RCC 7860 (cell line): ENCODE measurements around the gene RRP1.

Source experiments
- DNase-seq: peaks from one replicate; pipeline ENCODE4 v3.0.0-alpha.2; 2015; ENCODE audit warnings: low spot score
- FAIRE-seq: peaks from 2 replicates; lab custom pipeline; 2012; peaks lifted over from hg19 to GRCh38; lab: Jason Lieb, UNC

The RRP1 gene

GRCh38 chr21:43800124-43800523, 10.7 kb downstream of the RRP1 start:
- FAIRE-seq (no peak), DNase-seq (no peak)

GRCh38 chr21:43800566-43800965, 11.2 kb downstream of the RRP1 start:
- FAIRE-seq (no peak), DNase-seq (no peak)

GRCh38 chr21:43801006-43801783, 11.8 kb downstream of the RRP1 start:
- DNase-seq (no peak), FAIRE-seq (no peak)

GRCh38 chr21:43802713-43803313, 13.4 kb downstream of the RRP1 start:
- DNase-seq, result no peak
- no peak for FAIRE-seq

GRCh38 chr21:43803558-43804300, 14.4 kb downstream of the RRP1 start:
- DNase-seq, result no peak
- no peak for FAIRE-seq

GRCh38 chr21:43805275-43805800, 16.0 kb downstream of the RRP1 start:
- no peak for FAIRE-seq
- no peak for DNase-seq

GRCh38 chr21:43806017-43806710, 16.8 kb downstream of the RRP1 start:
- FAIRE-seq, result no peak

GRCh38 chr21:43808367-43808766, 19.0 kb downstream of the RRP1 start:
- FAIRE-seq (no peak), DNase-seq (no peak)

More at GRCh38 chr21:43806017-43806710, 16.8 kb downstream of the RRP1 start:
- DNase-seq, result no peak

- DNase-seq, result no peak
These were observed 19.5 kb downstream of the RRP1 start for GRCh38 chr21:43808832-43809251.

GRCh38 chr21:43809346-43809799, 20.0 kb downstream of the RRP1 start:
- FAIRE-seq (no peak), DNase-seq (no peak)

More at GRCh38 chr21:43808832-43809251, 19.5 kb downstream of the RRP1 start:
- FAIRE-seq, result no peak

- FAIRE-seq, result no peak
- no peak for DNase-seq
These were observed 20.6 kb downstream of the RRP1 start for GRCh38 chr21:43809853-43810504.

GRCh38 chr21:43810505-43811261, 21.3 kb downstream of the RRP1 start:
- FAIRE-seq (no peak), DNase-seq (peak; percentile 45)

- FAIRE-seq, result no peak
- no peak for DNase-seq
These were observed 22.1 kb downstream of the RRP1 start for GRCh38 chr21:43811262-43812105.

GRCh38 chr21:43812139-43812821, 22.9 kb downstream of the RRP1 start:
- DNase-seq, result no peak
- no peak for FAIRE-seq

GRCh38 chr21:43812957-43813655, 23.7 kb downstream of the RRP1 start:
- DNase-seq, result no peak
- no peak for FAIRE-seq

- FAIRE-seq (no peak), DNase-seq (no peak)
These were observed 24.2 kb downstream of the RRP1 start for GRCh38 chr21:43813656-43813980.

GRCh38 chr21:43814215-43815106, 25.1 kb downstream of the RRP1 start:
- no peak for FAIRE-seq

More at GRCh38 chr21:43814215-43815106, 25.1 kb downstream of the RRP1 start:
- no peak for DNase-seq
